Upper lobe of left lung (tissue), 6 donors: ENCODE measurements around the gene PRR5. TPM values are rescaled to one million over a fixed set of nuclear protein-coding genes. Genes with fewer than 3 reads are reported as not detected.

Source experiments
- ATAC-seq, 2 donors: fragments of 200-7000 bp; cut with Tn5 transposase; one replicate each; pipeline ENCODE4 v1.9.1; 2022; ENCODE audit warnings: mild to moderate bottlenecking in 2 of 2, moderate library complexity in 2 of 2; ENCODE audit not compliant: low FRiP score in 2 of 2
- DNase-seq, 2 donors: peaks; one replicate each; pipeline ENCODE4 v3.0.0-alpha.2; 2019 to 2020
- H3K27ac ChIP-seq, 4 donors: fragments of 200-600 bp; sonication (generic); one replicate each; pipeline ENCODE4 v1.5.1; 2016 to 2019
- H3K27me3 ChIP-seq, 4 donors: fragments of 200-600 bp; sonication (generic); one replicate each; pipeline ENCODE4 v1.5.1; 2017 to 2019
- H3K36me3 ChIP-seq, 4 donors: fragments of 200-600 bp; sonication (generic); one replicate each; pipeline ENCODE4 v1.5.1; 2016 to 2019
- H3K4me1 ChIP-seq, 4 donors: fragments of 200-600 bp; sonication (generic); one replicate each; pipeline ENCODE4 v1.5.1; 2018 to 2019
- H3K4me3 ChIP-seq, 4 donors: fragments of 200-600 bp; sonication (generic); one replicate each; pipeline ENCODE4 v1.5.1; 2017 to 2019; ENCODE audit warnings: mild to moderate bottlenecking in 2 of 4, moderate library complexity in 1 of 4
- H3K9me3 ChIP-seq, 4 donors: fragments of 200-600 bp; sonication (generic); one replicate each; pipeline ENCODE4 v1.5.1; 2018 to 2019
- CTCF ChIP-seq, 6 experiments: fragments of 450-650 bp in 4 of 6; fragments of 200-600 bp in 2 of 6; sonication (generic) in 2 of 6; IDR thresholded peaks; one replicate each; pipeline ENCODE4 v1.5.1; 2016 to 2019; ENCODE audit warnings: antibody characterized with exemption in 6 of 6
- EP300 ChIP-seq, 4 donors: sonication (generic); formaldehyde crosslinking; IDR thresholded peaks; one replicate each; pipeline ENCODE4 v1.5.1; 2017; ENCODE audit warnings: antibody characterized with exemption in 4 of 4, control low read depth in 2 of 4
- POLR2A ChIP-seq, 4 donors: fragments of 450-650 bp; IDR thresholded peaks; one replicate each; pipeline ENCODE4 v1.5.1; 2016 to 2017; ENCODE audit warnings: antibody characterized with exemption in 4 of 4, mild to moderate bottlenecking in 2 of 4
- POLR2AphosphoS5 ChIP-seq, 2 donors: sonication (generic); formaldehyde crosslinking; IDR thresholded peaks; one replicate each; pipeline ENCODE4 v1.5.1; 2017; ENCODE audit warnings: antibody characterized with exemption in 2 of 2
- WGBS, 2 donors: methylation state at CpG; one replicate each; pipeline ENCODE4 v1.1.5; 2017 to 2018; 5-methylcytosine and 5-hydroxymethylcytosine counted together
- total RNA-seq, 6 donors: library from RNA; depleted of rRNA in 4 of 6; stranded (reverse); fragments of >200 nt in 4 of 6; gene quantifications; one replicate each; pipeline versions ENCODE4 v1.1.0 to v1.2.1, GENCODE V29; 2016 to 2021
- donor health status: DM: no; HTN: no; CAD: no; lungs with moderate emphysema.
- donor health status: DM: no; HTN: yes; CAD: no; lungs with severe emphysema.

Gene PRR5
- total RNA-seq, 6 donors from 2014 or later: 13.1 to 68.1 (median 15.8) TPM

GRCh38 chr22:44735518-44736428 is 33.8 kb downstream of the PRR5 start:
- no peak overlapping the region for H3K27ac ChIP-seq
- TF ChIP-seq EP300 (IDR thresholded peaks at IDR 0.05) (no peak), CTCF (IDR thresholded peaks at IDR 0.05) (peak; percentile 96 to 100 (median 98)), POLR2A (IDR thresholded peaks at IDR 0.05) (no peak), POLR2AphosphoS5 (IDR thresholded peaks at IDR 0.05) (no peak)
- peaks cover 0 to 10% (median 10%) of the 10 kb centered on the region in 4 donors for H3K4me1 ChIP-seq
- no peaks in the 10 kb centered on the region for H3K9me3 ChIP-seq
- H3K4me3 ChIP-seq: no peak overlapping the region
- DNase-seq (peak; percentile 79 to 91), ATAC-seq (peak in 1 of 2 donors; percentile 70)
- no peaks in the 10 kb centered on the region for H3K27me3 ChIP-seq
- 48 to 52% methylated on average over 5 to 22 of the region's 28 CpGs for WGBS, 2 donors
- H3K36me3 ChIP-seq: no peaks in the 10 kb centered on the region

GRCh38 chr22:44736581-44737405 is 34.8 kb downstream of the PRR5 start:
- H3K4me1 ChIP-seq: peaks cover 0 to 10% (median 10%) of the 10 kb centered on the region in 4 donors
- H3K27ac ChIP-seq: no peak overlapping the region
- H3K9me3 ChIP-seq: no peaks in the 10 kb centered on the region
- no peaks in the 10 kb centered on the region for H3K27me3 ChIP-seq
- H3K4me3 ChIP-seq: no peak overlapping the region
- WGBS, 2 donors: 68 to 69% methylated on average over 7 to 24 of the region's 52 CpGs
- H3K36me3 ChIP-seq: no peaks in the 10 kb centered on the region
- TF ChIP-seq EP300 (IDR thresholded peaks at IDR 0.05) (no peak), CTCF (IDR thresholded peaks at IDR 0.05) (no peak)
- no peak for ATAC-seq
- peak in 1 of 2 donors; percentile 88 for DNase-seq

- Histone ChIP-seq H3K9me3 (no peaks in the 10 kb centered on the region), H3K4me3 (no peak overlapping the region), H3K4me1 (peaks cover 0 to 10% (median 10%) of the 10 kb centered on the region in 4 donors), H3K27ac (no peak overlapping the region), H3K27me3 (no peaks in the 10 kb centered on the region), H3K36me3 (no peaks in the 10 kb centered on the region)
- 58 to 72% methylated on average over 15 to 24 of the region's 32 CpGs for WGBS, 2 donors
- no peak for TF ChIP-seq POLR2AphosphoS5 (IDR thresholded peaks at IDR 0.05)
- no peak for TF ChIP-seq POLR2A (IDR thresholded peaks at IDR 0.05)
- TF ChIP-seq EP300 (IDR thresholded peaks at IDR 0.05): no peak
- TF ChIP-seq CTCF (IDR thresholded peaks at IDR 0.05): no peak
- DNase-seq (peak in 1 of 2 donors; percentile 64), ATAC-seq (no peak)
These were observed 35.7 kb downstream of the PRR5 start for GRCh38 chr22:44737406-44738346.

- Histone ChIP-seq H3K27me3 (no peaks in the 10 kb centered on the region), H3K36me3 (no peaks in the 10 kb centered on the region), H3K27ac (no peak overlapping the region), H3K9me3 (no peaks in the 10 kb centered on the region), H3K4me1 (peaks cover 0 to 10% (median 10%) of the 10 kb centered on the region in 4 donors), H3K4me3 (no peak overlapping the region)
- 43 to 54% methylated on average over 11 to 14 of the region's 14 CpGs for WGBS, 2 donors
- TF ChIP-seq EP300 (IDR thresholded peaks at IDR 0.05): no peak
- TF ChIP-seq POLR2AphosphoS5 (IDR thresholded peaks at IDR 0.05): no peak
- TF ChIP-seq CTCF (IDR thresholded peaks at IDR 0.05): no peak
- no peak for TF ChIP-seq POLR2A (IDR thresholded peaks at IDR 0.05)
- peak in 1 of 2 donors; percentile 61 for ATAC-seq
- peak; percentile 70 for DNase-seq
These were observed 36.3 kb downstream of the PRR5 start for GRCh38 chr22:44738347-44738715.
